K562 (cell line): ENCODE data around the gene TAF8. TPM values are rescaled to one million over a fixed set of nuclear protein-coding genes. Genes with fewer than 3 reads are reported as not detected.

Experiments
- BCOR ChIP-seq: fragments of 450-650 bp; IDR thresholded peaks from 2 replicates; pipeline ENCODE4 v1.6.1; 2016
- DPF2 ChIP-seq: fragments of 450-650 bp; IDR thresholded peaks from 2 replicates; pipeline ENCODE4 v1.6.1; 2016
- HMGN3 ChIP-seq: IDR thresholded peaks from 2 replicates; pipeline ENCODE4 v1.6.1; 2011; ENCODE audit warnings: borderline replicate concordance, low read depth, mild to moderate bottlenecking, mixed read lengths, low read length; ENCODE audit not compliant: insufficient read length; ENCODE audit errors: extremely low read depth
- KLF6 ChIP-seq: fragments of 250-450 bp; sonication (Bioruptor Pico); IDR thresholded peaks from 2 replicates; pipeline ENCODE4 v1.4.0; 2020; ENCODE audit warnings: mild to moderate bottlenecking, moderate library complexity, borderline replicate concordance
- PHTF2 ChIP-seq: fragments of 250-450 bp; sonication (Bioruptor Pico); IDR thresholded peaks from 2 replicates; pipeline ENCODE4 v1.5.0; 2021; ENCODE audit warnings: mild to moderate bottlenecking
- RNF2 ChIP-seq: sonication (generic); IDR thresholded peaks from 2 replicates; pipeline ENCODE4 v1.6.1; 2016
- SAP30 ChIP-seq: fragments of 200-600 bp; sonication (generic); IDR thresholded peaks from 2 replicates; pipeline ENCODE4 v1.6.1; 2012; ENCODE audit warnings: borderline replicate concordance, low read depth, mild to moderate bottlenecking, moderate library complexity, low read length, control low read depth, inconsistent platforms; ENCODE audit not compliant: insufficient read depth, poor library complexity, severe bottlenecking
- SMAD4 ChIP-seq: fragments of 250-450 bp; sonication (Bioruptor Pico); conservative IDR thresholded peaks from 2 replicates; pipeline ENCODE4 v1.8.0; 2021; ENCODE audit warnings: inconsistent platforms, mild to moderate bottlenecking, moderate library complexity
- SRSF7 ChIP-seq: fragments of 200-400 bp; formaldehyde crosslinking; optimal IDR thresholded peaks from 2 replicates; pipeline ENCODE3; 2017; ENCODE audit warnings: mild to moderate bottlenecking, low read depth, low read length
- TSC22D4 ChIP-seq: fragments of 450-650 bp; IDR thresholded peaks from 2 replicates; pipeline ENCODE4 v1.6.1; 2016; ENCODE audit warnings: missing genetic modification characterization, missing biosample characterization, control low read depth
- polyA plus RNA-seq, 8 experiments: library from polyadenylated mRNA; depleted of rRNA in 4 of 8; stranded (reverse) in 5 of 8; unstranded in 3 of 8; fragments of >200 nt; fragmentation: Nextera tagmentation in 2 of 8; fragmentation: Illumina TruSeq in 1 of 8; extraction: Ambion mirVana in 2 of 8; extraction: Trizol in 1 of 8; gene quantifications; 2 replicates each; pipeline versions ENCODE4 v1.2.1 to v1.2.3, GENCODE V29; 2011 to 2014; ENCODE audit warnings: inconsistent platforms in 1 of 8, missing spikeins in 1 of 8
- total RNA-seq, 7 experiments: library from RNA; depleted of rRNA in 6 of 7; stranded (reverse); fragments of >200 nt in 6 of 7; fragmentation: Illumina TruSeq in 2 of 7; extraction: Trizol in 2 of 7; gene quantifications; 2 replicates each; pipeline versions ENCODE4 v1.2.1 to v1.2.3, GENCODE V29; 2011 to 2021; ENCODE audit warnings: low replicate concordance in 1 of 7
- TF ChIP-seq, protein P1 (sequence below): fragments of 200-800 bp; sonication (Bioruptor generic); IDR thresholded peaks from 2 replicates; pipeline ENCODE4 v1.6.1; 2016; ENCODE audit warnings: missing genetic modification characterization, missing compliant biosample characterization
- TF ChIP-seq, protein P2 (sequence below), 2 experiments: fragments of 450-650 bp; IDR thresholded peaks; 2 replicates each; pipeline ENCODE4 v1.6.1; 2018; ENCODE audit warnings: mild to moderate bottlenecking in 2 of 2, low read depth in 1 of 2; ENCODE audit not compliant: partially characterized antibody in 2 of 2
- TF ChIP-seq, protein P3 (sequence below): fragments of 450-650 bp; IDR thresholded peaks from 2 replicates; pipeline ENCODE4 v1.6.1; 2016
- TF ChIP-seq, protein P4 (sequence below): sonication (generic); formaldehyde crosslinking; IDR thresholded peaks from 2 replicates; pipeline ENCODE4 v1.4.0; 2020; ENCODE audit warnings: mild to moderate bottlenecking, missing genetic modification reagents

The TAF8 gene
- total and polyA plus RNA-seq, 9 of the 15 experiments (the other 6 are each of a cell fraction or from before 2014, with no cell fraction given) = 29.4 to 84.0 (median 52.6) TPM

DNA sequence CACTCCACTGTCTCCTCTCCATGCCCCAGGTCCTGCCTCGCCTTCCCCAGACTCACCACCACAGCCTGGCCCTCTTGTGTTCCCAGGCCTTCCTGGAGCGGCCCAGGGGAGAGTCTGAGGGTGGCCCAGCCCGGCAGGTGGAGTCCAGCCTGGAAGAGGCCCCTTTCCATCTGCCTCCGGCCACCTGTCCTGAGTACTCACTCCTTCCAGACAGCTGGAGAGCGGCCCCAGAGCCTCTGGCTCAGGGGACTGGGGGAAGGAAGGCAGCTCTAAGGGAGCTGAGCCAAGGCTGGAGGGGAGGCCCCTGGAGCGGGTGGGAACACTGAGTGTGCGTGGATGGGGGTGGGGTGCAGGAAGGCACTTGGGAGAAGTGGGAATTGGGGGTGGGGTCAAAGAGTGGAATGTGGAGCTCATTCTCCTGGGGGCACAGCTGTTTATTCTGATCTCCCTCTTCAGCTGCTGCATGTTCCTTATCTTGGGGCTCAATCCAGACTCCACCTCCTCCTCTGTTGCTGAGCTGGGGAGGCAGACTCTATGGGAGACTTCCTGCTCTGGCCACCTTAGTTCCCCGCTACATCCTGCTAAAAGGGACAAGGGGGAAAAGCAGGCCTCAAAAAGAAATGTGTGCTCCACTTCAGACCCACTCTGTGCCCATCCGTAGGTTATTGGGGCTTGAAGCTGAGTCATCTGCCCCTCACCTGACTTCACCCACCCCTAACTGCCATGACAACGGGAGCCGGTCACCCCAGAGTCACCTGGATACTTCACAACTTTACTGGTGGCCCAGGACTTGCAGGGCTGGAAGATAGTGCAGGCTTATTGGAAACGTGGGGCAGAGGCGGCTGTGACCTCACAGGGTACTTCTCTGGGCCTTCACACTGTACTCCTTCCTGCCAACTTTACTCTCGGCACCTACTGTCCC lies 19.5 kb upstream of the TAF8 start (continued):
- TF ChIP-seq, protein P1, sequence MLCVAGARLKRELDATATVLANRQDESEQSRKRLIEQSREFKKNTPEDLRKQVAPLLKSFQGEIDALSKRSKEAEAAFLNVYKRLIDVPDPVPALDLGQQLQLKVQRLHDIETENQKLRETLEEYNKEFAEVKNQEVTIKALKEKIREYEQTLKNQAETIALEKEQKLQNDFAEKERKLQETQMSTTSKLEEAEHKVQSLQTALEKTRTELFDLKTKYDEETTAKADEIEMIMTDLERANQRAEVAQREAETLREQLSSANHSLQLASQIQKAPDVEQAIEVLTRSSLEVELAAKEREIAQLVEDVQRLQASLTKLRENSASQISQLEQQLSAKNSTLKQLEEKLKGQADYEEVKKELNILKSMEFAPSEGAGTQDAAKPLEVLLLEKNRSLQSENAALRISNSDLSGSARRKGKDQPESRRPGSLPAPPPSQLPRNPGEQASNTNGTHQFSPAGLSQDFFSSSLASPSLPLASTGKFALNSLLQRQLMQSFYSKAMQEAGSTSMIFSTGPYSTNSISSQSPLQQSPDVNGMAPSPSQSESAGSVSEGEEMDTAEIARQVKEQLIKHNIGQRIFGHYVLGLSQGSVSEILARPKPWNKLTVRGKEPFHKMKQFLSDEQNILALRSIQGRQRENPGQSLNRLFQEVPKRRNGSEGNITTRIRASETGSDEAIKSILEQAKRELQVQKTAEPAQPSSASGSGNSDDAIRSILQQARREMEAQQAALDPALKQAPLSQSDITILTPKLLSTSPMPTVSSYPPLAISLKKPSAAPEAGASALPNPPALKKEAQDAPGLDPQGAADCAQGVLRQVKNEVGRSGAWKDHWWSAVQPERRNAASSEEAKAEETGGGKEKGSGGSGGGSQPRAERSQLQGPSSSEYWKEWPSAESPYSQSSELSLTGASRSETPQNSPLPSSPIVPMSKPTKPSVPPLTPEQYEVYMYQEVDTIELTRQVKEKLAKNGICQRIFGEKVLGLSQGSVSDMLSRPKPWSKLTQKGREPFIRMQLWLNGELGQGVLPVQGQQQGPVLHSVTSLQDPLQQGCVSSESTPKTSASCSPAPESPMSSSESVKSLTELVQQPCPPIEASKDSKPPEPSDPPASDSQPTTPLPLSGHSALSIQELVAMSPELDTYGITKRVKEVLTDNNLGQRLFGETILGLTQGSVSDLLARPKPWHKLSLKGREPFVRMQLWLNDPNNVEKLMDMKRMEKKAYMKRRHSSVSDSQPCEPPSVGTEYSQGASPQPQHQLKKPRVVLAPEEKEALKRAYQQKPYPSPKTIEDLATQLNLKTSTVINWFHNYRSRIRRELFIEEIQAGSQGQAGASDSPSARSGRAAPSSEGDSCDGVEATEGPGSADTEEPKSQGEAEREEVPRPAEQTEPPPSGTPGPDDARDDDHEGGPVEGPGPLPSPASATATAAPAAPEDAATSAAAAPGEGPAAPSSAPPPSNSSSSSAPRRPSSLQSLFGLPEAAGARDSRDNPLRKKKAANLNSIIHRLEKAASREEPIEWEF = no peak
- TF ChIP-seq PHTF2 (CRISPR knock-in tag) (no peak), SRSF7 (no peak), RNF2 (no peak), DPF2 (peak; percentile 83), KLF6 (CRISPR knock-in tag) (peak; percentile 46; the same call in 1 of the 2 replicates), HMGN3 (peak; percentile 59), SAP30 (no peak), SMAD4 (CRISPR knock-in tag) (peak; percentile 71), TSC22D4 (no peak), BCOR (no peak)
- TF ChIP-seq, protein P2, sequence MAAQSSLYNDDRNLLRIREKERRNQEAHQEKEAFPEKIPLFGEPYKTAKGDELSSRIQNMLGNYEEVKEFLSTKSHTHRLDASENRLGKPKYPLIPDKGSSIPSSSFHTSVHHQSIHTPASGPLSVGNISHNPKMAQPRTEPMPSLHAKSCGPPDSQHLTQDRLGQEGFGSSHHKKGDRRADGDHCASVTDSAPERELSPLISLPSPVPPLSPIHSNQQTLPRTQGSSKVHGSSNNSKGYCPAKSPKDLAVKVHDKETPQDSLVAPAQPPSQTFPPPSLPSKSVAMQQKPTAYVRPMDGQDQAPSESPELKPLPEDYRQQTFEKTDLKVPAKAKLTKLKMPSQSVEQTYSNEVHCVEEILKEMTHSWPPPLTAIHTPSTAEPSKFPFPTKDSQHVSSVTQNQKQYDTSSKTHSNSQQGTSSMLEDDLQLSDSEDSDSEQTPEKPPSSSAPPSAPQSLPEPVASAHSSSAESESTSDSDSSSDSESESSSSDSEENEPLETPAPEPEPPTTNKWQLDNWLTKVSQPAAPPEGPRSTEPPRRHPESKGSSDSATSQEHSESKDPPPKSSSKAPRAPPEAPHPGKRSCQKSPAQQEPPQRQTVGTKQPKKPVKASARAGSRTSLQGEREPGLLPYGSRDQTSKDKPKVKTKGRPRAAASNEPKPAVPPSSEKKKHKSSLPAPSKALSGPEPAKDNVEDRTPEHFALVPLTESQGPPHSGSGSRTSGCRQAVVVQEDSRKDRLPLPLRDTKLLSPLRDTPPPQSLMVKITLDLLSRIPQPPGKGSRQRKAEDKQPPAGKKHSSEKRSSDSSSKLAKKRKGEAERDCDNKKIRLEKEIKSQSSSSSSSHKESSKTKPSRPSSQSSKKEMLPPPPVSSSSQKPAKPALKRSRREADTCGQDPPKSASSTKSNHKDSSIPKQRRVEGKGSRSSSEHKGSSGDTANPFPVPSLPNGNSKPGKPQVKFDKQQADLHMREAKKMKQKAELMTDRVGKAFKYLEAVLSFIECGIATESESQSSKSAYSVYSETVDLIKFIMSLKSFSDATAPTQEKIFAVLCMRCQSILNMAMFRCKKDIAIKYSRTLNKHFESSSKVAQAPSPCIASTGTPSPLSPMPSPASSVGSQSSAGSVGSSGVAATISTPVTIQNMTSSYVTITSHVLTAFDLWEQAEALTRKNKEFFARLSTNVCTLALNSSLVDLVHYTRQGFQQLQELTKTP (IDR thresholded peaks at IDR 0.05; ENCODE audit: low read depth in 1 of 2, partially characterized antibody in 2 of 2) = peak; percentile 3 to 22
- TF ChIP-seq, protein P3, sequence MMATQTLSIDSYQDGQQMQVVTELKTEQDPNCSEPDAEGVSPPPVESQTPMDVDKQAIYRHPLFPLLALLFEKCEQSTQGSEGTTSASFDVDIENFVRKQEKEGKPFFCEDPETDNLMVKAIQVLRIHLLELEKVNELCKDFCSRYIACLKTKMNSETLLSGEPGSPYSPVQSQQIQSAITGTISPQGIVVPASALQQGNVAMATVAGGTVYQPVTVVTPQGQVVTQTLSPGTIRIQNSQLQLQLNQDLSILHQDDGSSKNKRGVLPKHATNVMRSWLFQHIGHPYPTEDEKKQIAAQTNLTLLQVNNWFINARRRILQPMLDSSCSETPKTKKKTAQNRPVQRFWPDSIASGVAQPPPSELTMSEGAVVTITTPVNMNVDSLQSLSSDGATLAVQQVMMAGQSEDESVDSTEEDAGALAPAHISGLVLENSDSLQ = no peak
- TF ChIP-seq, protein P4, sequence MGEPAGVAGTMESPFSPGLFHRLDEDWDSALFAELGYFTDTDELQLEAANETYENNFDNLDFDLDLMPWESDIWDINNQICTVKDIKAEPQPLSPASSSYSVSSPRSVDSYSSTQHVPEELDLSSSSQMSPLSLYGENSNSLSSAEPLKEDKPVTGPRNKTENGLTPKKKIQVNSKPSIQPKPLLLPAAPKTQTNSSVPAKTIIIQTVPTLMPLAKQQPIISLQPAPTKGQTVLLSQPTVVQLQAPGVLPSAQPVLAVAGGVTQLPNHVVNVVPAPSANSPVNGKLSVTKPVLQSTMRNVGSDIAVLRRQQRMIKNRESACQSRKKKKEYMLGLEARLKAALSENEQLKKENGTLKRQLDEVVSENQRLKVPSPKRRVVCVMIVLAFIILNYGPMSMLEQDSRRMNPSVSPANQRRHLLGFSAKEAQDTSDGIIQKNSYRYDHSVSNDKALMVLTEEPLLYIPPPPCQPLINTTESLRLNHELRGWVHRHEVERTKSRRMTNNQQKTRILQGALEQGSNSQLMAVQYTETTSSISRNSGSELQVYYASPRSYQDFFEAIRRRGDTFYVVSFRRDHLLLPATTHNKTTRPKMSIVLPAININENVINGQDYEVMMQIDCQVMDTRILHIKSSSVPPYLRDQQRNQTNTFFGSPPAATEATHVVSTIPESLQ = no peak
